Measurements from ENCODE around the gene LRRC32. TPM values are rescaled to one million over a fixed set of nuclear protein-coding genes. Genes with fewer than 3 reads are reported as not detected.
"Not testable (repeated sequence)": the region's sequence is repeated elsewhere in the genome, so short reads cannot be mapped to it uniquely, and the experiment has no call there.

The LRRC32 gene
- total RNA-seq, 2 experiments from 2014 or later: 7.1 to 7.4 TPM

DNA sequence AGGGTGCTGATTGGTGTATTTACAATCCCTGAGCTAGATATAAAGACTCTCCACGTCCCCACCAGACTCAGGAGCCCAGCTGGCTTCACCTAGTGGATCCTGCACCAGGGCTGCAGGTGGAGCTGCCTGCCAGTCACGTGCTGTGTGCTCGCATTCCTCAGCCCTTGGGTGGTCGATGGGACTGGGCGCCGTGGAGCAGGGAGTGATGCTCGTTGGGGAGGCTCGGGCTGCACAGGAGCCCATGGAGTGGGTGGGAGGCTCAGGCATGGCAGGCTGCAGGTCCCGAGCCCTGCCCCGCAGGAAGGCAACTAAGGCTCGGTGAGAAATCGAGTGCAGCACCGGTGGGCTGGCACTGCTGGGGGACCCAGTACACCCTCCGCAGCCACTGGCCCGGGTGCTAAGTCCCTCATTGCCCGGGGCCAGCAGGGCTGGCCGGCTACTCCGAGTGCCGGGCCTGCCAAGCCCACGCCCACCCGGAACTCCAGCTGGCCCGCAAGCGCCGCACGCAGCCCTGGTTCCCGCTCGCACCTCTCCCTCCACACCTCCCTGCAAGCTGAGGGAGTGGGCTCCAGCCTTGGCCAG is 61.6 kb downstream of the LRRC32 start:
- CTCF ChIA-PET; DNase-seq; H3K4me1 Mint-ChIP-seq; H3K9me3 Mint-ChIP-seq; POLR2A ChIA-PET; H3K4me3 Mint-ChIP-seq; H3K27ac Mint-ChIP-seq; H3K36me3 Mint-ChIP-seq (ENCODE audit: low read depth); H3K27me3 Mint-ChIP-seq: not testable (repeated sequence)

- H3K27me3 Mint-ChIP-seq; H3K4me3 Mint-ChIP-seq; POLR2A ChIA-PET; CTCF ChIA-PET; H3K27ac Mint-ChIP-seq; H3K36me3 Mint-ChIP-seq (ENCODE audit: low read depth); H3K9me3 Mint-ChIP-seq; H3K4me1 Mint-ChIP-seq; DNase-seq: not testable (repeated sequence)
Observed at GRCh38 chr11:76608228-76608627, 62.3 kb downstream of the LRRC32 start.

Other genes with a start within 250 kb of the LRRC32 start
- gene EMSY, start 225.7 kb downstream of the LRRC32 start, total RNA-seq: 10 to 100 TPM; 33.9 to 35.5 TPM
- gene TSKU, start 112.6 kb upstream of the LRRC32 start, total RNA-seq: 1 to 10 TPM in 1 of 2 experiments, under 1 TPM in 1; 0.85 to 1.2 TPM
- gene ACER3, start 190.2 kb upstream of the LRRC32 start, total RNA-seq: 10 to 100 TPM; 10.3 to 12.2 TPM